HG03039 (cell line): Measurements from ENCODE around the gene SHE.
"Not testable (repeated sequence)": the region's sequence is repeated elsewhere in the genome, so short reads cannot be mapped to it uniquely, and the experiment has no call there.

Source experiments
- ATAC-seq: cut with Tn5 transposase; IDR thresholded peaks from one replicate; pipeline ENCODE4 v1.9.1; 2021; ENCODE audit warnings: mild to moderate bottlenecking, moderate library complexity; ENCODE audit not compliant: unreplicated experiment

Gene SHE

DNA sequence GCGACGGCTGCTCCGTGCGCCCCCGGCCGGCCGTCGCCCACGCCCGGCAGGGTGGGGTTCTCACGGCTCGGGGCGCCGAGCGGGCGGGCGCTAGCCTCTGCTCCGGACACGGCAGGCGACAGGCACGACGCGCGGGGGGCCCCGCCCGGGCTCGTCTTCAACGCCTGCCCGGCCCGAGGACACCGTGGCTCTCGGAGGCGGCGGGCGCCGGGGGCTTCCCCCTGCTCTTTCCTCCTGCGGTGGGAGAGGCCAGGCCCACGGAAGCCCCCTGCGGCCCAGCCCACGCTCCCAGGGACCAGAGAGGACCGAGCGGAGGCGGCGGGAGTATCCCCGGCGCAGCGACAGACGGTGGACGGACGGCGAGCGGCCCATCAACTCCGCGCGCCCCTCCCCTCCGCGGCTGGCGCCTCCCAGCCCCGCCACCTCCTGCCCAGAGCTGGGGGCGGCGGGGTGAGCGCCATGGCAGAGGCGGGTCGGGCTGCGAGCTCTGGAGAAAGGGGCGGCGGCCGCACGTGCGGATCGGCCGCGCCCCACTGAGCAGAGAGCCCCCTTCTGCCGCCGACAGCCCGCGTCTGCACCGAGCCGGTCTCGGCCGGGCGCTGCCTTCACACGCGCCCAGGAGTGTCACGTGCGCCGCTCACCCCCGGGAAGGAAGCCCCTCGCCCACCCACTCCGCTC is at the start of gene SHE, which contains the start of gene TDRD10:
TSS of gene SHE (minus strand) at position 347 of the 678 bp plus-strand sequence. CDS start 386 bp downstream, outside the sequence.
TSS of gene TDRD10 (plus strand) at position 154 of the 678 bp plus-strand sequence. CDS start 4,685 bp downstream, outside the sequence.
- ATAC-seq, result no peak

DNA sequence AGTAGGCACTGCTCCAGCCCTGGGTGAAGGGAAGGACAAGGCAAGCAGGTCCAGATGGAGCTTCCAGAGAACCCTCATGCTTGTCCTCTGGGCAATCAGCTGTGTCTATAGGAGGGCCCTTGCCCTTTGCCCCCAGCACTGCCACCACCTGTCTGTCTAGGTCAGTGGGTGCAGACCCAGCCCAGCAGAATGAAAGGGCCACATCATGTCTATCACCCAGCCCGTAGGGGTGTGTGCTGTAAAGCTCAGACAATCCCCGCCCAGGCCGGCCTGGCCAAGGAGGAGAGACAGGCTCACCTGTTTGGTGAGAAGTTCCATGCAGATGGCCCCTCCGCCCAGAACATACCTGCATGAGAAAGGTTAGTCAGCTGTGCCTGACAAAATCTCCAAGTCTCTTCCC is 49.3 kb upstream of the SHE start:
- ATAC-seq, result no peak

DNA sequence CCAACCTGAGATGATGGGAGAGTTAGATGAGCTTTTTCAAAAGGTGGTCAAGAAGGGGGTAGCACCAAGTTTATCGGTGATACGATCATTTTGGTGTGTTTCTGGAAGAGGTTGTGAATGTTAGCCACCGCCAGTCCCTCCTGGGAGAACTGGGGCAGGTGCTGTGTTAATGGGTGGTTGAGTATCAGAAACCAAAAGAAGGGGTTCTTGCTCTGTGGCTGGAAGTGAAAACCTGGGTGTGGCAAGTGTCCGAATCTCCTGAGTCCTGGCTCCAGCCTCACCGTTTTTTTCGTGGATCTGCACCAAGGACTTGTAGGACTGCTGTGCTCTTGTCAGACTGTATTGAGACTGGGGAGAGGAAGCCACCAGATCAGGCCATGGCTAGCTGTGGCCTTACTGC is 48.4 kb upstream of the SHE start:
- ATAC-seq, result no peak

DNA sequence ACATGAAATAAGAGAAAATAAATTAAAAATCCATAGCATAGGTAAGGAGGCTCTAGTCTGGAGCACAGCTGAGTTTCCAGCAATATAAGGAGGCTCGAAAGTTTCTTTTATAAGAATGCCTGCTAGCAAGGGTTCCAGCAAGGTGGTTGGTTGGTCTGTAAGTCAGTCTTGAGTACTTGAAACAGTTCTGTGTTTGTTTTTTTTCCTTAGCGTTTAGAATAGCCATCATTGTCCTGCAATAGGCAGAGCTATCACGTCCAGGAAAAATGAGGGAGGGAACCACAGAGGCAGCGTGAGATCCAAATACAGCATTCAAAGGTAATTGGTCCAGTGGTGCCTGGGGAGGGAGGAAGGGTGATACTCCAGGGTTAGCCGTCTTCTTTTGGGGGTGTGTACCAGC is 47.9 kb upstream of the SHE start:
- no peak for ATAC-seq

DNA sequence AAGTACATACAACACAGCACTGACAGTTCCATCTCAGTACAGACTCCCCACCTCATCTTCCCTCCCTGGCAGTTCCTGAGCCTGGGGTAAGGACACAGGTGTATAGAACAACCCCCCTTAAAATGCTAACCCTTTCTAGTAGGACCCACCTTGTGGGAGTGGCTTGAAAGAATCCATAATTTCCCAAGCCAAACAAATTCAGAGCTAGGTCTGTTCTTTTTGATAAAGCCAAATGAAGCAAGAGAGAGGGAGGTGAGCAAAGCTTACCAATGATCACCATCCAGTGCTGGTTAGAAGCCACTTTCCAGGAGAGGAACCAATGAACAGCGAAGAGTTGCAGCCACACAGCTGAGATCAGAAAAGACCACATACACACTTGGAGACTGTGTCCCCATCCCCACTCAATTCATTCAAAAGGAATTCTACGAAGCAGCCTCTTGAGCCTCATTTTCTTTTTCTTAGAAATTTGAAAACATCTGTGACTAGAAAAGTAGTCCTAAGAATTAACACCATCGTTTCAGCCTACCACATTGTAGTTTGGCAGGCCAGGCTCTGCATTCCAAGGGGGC is 47.1 kb upstream of the SHE start:
- no peak for ATAC-seq

DNA sequence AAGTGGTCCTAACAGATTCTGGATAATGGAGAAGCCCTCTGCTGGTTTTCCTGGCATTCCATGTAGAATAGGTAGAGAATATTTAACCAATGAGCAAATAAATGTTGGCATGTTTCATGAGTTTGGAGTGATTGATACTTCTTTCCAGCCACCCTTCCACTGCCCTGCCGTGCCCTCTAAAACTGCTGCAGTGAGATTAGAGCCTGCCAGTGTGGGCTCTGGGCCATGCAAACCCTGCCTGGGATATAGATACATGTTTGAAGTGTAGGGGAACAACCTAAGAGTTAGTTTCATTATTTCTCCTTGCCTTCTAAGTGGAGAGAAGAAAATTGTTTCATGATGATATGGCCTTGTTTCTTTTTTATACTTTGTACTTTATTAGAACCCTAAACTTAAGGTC is 45.8 kb upstream of the SHE start:
- ATAC-seq, result no peak

DNA sequence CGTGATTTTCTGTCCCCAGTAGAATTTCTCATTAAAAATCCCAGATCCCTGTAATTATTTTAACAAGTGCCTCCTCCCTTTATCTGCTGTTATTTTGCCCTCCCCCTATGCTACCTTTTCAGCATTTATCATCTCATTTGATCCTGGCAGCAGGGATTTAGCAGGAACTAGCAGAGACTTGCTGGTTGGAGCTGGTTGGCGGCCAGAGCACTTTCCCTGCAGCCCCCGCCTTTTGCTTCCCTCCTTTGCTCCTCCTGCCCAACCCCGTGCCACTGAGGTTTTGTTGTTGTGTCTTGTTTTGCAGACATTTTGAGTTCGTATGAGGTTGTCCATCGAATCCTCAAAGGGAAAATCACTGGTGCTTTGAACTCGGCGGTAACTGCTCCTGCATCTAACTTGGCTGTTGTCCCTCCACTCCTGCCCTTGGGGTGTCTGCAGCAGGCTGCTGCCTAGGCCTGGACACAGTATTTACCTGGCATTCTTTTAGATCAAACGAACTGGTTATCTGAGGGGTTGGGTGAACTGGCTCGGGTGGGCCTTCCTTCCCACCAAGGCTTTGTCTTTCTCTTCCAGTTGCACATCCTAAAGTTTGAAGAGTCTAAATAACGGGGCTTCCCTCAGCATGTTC is 45.0 kb upstream of the SHE start:
- ATAC-seq, result no peak

DNA sequence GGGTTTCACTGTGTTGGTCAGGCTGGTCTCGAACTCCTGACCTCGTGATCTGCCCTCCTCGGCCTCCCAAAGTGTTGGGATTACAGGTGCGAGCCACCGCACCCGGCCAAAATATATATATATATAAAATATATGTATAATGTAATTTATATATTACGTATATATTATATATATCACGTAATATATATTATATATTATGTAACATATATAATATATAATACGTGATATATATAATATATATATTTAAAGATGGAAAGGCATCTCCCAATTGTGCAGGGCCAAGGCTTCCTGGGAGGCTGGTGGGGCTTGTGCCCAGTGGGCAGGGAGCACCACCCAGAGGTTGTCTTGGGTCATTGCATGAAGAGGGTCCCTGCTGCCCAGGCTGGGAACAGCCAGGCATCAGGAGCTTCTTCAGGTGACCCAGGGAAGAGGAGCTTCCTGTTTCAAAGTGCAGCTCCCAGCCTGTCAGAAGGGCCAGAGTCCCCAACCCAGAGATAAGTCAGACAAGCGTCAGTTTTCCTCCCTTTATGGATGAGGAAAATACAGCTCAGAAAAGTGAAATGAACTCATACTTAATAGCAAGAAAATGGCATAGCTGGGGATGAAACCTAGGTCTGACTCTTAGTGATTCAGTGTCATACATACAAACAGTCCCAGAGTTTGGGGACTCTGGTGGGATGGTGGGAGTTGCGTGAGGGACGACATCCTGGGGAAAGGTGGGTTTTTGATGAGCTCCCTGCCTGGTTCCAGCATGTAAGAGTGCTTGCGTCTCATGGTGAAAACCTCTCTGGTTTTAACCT is 44.3 kb upstream of the SHE start:
- no peak for ATAC-seq

DNA sequence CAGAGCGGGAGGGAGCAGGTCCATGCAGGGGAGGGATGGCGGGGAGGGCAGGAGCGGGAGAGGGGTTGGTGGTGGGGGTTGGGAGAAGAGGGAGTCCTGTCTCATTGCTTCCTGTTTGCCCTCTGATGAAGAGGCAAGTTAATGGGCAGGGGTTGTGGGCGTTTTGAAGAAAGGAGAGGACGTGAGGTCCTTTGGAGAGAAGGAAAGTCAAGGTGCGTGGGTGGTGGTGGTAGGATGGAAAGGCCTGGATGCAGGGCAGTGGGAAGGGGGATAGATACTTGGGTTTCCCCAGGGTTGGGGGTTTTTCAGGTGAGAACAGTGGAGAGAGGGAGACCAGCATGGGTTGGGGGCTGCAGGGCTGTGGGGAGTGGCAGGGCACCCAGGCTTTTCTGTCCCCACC is 39.0 kb upstream of the SHE start:
- no peak for ATAC-seq

DNA sequence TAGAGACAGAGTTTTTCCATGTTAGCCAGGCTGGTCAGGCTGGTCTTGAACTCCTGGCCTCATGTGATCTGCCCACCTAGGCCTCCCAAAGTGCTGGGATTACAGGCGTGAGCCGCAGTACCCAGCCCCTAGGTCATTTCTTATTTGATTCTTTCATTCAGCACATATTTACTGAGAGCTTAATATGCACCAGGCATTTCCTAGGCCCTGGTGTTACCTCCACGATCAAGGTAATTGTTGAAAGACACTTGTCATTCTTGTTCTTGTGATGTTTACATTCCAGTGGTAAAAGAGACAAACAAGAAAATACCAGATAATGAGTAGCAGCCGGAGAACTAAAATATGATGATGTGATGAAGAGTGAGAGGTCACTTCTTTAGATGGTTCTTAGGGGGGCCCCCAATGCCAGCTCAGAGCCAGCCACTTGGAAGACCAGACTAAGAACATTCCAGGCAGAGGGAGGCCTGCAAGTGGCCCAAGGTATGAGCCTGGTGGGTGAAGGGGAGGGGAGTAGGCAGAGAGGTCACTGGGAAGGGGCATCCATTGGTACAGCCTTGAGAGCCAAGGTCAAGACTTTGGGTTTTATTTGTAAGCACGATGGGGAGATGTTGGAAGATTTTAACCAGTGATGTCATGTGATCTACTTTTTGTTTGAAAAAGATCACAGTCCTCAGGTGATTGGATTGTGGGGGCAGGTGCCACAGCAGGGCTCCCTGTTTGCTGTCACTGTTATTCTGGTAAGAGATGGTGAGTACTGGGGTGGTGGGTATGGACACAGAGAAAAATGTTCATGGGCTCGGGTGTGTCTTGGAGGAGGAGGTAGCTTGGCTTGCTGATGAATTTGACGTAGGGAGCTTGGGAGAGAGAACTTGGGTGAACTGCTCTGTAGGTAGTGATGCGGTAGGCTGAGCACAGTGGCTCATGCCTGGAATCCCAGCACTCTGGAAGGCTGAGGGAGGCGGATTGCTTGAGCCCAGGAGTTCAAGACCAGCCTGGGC is 37.6 kb upstream of the SHE start:
- no peak for ATAC-seq

DNA sequence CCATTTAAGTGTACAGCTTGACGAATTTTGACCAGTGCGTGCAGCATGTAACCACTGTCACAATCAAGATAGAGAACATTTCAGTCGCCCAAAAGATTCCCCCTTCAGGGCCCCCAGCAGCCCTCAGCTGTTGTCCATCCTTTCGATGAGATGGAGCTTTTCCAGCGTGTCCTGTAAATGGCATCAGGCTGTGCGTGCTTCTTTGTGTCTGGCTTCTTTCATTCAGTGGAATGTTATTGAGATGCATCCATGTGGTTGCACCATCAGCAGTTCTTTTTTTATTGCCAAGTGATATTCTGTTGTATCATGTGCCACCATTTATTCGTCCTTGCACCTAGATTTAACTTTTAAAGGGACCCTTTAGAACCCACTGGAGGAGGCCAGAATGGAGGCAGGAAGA is 34.4 kb upstream of the SHE start:
- ATAC-seq, result no peak

DNA sequence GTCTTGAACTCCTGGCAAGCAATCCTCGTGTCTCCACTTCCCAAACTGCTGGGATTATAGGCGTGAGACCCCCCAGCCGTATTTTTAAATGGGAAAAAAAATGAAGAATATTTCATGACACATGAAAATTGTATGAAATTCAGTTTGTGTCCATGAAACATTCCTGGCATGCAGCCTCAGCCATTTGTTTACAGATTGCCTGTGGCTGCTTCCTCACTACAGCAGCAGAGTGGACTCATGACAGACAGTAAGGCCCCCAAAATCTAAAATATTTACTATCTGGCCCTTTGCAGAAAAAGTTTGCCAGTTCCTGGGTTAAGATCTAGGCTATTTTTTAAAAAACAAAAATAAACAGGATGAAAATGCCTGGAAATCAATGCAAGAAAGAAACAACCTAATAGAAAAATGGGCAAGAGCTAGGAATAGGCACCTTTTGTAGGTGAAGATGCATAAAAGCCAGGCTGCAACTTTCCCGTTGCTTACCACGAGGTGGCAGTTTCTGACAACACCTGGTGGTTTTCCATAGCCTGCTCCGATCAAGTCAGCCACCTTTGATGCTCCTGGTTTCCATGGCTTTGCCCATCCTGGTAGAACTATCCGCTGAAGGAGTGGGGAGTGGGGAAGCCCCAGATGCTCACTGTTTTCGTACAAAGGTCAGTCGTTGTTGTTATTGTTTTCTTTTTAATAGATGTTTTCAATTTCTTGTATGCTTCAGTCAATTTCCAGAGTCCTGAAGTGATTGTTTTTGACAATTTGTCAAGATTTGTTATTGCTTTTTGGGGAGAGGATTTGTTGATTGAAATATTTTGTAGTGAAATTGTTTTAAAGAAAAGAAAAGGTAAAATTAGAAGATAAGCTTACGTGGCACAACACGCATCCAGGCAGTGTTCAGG is 32.0 kb upstream of the SHE start:
- no peak for ATAC-seq

DNA sequence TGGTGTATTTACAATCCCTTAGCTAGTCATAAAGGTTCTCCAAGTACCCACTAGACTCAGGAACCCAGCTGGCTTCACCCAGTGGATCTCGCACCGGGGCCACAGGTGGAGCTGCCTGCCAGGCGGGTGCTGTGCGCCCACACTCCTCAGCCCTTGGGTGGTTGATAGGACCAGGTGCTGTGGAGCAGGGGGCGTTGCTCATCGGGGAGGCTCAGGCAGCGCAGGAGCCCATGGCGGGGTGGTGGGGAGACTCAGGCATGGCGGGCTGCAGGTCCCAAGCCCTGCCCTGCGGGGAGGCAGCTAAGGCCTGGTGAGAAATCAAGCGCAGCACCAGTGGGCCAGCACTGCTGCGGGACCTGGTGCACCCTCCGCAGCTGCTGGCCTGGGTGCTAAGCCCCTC is 29.7 kb upstream of the SHE start:
- ATAC-seq, result not testable (repeated sequence)

DNA sequence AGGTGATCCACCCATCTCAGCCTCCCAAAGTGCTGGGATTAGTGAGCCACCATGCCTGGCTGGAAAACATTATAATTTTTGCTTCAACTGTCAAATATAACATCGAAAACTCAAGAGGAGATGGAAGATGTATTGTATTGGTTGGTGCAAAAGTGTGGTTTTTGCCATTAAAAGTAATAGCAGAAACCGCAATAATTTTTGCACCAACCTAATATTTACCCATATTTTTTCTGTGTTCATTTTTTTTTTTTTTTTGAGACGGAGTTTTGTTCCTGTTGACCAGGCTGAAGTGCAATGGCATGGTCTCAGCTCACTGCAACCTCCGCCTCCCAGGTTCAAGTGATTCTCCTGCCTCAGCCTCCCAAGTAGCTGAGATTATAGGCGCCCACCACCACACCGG is 27.1 kb upstream of the SHE start:
- no peak for ATAC-seq

DNA sequence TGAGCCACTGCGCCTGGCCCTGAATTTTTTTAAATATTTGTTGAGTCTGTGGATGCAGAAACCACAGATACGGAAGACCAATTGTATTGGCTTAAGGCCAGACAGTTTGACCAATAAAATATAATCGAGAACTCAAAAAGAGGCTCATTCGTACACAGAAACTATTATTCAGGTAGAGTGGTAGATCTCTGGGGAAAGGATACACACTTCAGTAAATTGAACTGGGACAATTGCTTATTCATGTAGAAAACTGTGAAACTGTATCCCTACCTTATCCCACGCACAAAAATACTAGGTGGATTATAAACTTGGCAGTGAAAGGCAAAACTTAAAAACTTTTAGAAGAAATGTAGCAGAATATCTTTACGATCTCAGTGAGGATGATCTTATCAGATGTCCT is 25.0 kb upstream of the SHE start:
- ATAC-seq, result no peak

DNA sequence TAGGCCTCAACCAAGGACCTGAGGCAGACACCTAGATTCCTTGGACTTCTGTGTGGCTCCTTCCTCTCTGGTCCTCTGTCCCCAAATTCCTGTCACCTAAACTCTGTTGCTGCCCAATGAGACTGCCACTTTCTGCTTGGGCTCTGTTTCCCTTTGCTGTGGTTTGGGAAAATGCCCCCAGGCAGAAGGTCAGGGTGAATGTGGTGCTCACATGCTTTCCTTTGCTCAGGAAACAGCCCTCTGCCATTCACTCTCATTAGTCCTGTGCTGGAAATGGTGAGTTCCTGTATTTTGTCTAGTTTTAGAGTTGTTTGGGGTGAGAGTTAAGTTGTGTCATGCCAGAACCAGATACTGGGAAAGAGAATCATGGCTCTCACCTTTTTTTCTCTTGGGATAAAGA is 22.7 kb upstream of the SHE start:
- no peak for ATAC-seq

DNA sequence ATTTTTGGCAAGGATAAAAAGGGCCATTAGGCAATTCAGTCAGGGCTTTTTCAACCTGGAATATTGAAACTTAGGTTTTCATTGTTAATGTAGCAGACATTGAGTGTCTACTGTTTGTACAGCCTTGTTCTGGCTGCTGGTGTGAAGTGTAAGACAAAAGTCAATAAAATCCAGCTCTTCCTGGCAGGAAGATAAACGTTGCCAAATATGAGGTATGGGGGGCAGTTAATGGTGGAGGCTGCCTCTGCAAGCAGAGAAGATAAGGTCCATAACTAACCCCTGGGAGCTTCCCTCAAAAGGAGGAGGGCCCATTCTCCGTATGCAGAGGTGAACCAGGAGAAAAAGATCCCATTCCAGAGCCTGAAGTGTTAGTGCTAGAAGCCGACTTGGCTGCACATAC is 19.5 kb upstream of the SHE start:
- ATAC-seq, result no peak

DNA sequence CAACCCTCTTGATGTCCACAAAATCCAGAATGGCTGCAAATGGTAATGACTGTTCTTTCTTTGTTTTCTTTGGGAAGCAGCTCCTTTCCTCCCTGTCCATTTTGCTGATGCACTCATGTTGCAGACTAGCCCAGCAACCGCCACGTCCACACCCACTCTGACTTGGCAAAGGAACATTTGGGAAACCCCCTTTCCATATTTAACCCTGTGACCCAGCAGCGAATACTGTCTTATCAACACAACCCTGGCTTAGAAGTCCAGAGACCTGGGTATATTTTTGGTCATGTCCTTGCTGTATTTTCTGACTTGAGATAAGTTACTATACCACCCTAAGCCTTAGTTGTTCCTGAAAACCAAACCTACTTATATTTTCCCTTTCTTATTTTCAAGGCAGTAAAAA is 18.1 kb upstream of the SHE start:
- no peak for ATAC-seq

DNA sequence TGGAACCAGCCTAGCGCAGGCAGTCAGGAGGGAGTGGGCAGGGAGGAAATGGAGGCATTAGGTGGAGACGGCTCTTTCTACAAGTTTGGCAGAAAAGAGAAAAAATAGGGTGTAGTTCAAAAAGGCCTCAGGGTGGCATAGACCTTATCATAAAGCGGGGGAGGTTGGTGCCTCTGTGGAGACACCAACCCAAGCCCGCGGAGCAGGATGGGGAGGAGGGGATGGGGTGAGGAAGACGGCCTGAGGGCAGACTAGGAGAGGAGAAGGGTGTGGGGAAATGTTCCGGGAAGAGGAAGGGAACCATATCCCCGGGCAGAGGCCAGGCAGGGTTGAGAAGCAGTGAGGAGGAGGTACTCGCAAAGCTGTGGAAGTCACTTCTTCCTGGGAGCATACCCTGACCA is 17.4 kb upstream of the SHE start:
- no peak for ATAC-seq
